BLaER1 (cell line): ENCODE measurements around the gene MORC1.
A peak's percentile ranks its signal among the peaks of the same experiment; 100 is the strongest.
"Not testable (repeated sequence)": the region's sequence is repeated elsewhere in the genome, so short reads cannot be mapped to it uniquely, and the experiment has no call there.

Experiments
- H3K27ac ChIP-seq: shearing (Covaris generic); formaldehyde crosslinking; 2 replicates; pipeline ENCODE4 v1.8.1; 2022
- H3K27me3 ChIP-seq: shearing (Covaris generic); formaldehyde crosslinking; 2 replicates; pipeline ENCODE4 v1.8.1; 2022
- H3K36me3 ChIP-seq: shearing (Covaris generic); formaldehyde crosslinking; 2 replicates; pipeline ENCODE4 v1.8.1; 2022
- H3K4me1 ChIP-seq: shearing (Covaris generic); formaldehyde crosslinking; 2 replicates; pipeline ENCODE4 v1.8.1; 2022
- H3K4me2 ChIP-seq: shearing (Covaris generic); formaldehyde crosslinking; 2 replicates; pipeline ENCODE4 v1.8.1; 2022
- H3K4me3 ChIP-seq: shearing (Covaris generic); formaldehyde crosslinking; 2 replicates; pipeline ENCODE4 v1.8.1; 2022
- H3K9ac ChIP-seq: shearing (Covaris generic); formaldehyde crosslinking; 2 replicates; pipeline ENCODE4 v1.8.1; 2022
- H3K9me3 ChIP-seq: shearing (Covaris generic); formaldehyde crosslinking; 2 replicates; pipeline ENCODE4 v1.8.1; 2022
- H4K20me1 ChIP-seq: shearing (Covaris generic); formaldehyde crosslinking; 2 replicates; pipeline ENCODE4 v1.8.1; 2022
- Cebpa-rat ChIP-seq: shearing (Covaris generic); IDR thresholded peaks from 2 replicates; pipeline ENCODE4 v1.8.1; 2022

The MORC1 gene

GRCh38 chr3:109114746-109115145 lies 3.2 kb downstream of the MORC1 start:
- H3K4me3 ChIP-seq: no peak overlapping the region
- no peaks in the 10 kb centered on the region for H3K4me1 ChIP-seq
- H3K9ac ChIP-seq: no peak overlapping the region
- H3K4me2 ChIP-seq: no peak overlapping the region
- no peak for TF ChIP-seq Cebpa-rat
- peaks cover 4% of the 10 kb centered on the region; the same call in 1 of the 2 replicates for H3K9me3 ChIP-seq
- no peaks in the 10 kb centered on the region for H3K36me3 ChIP-seq
- no peaks in the 10 kb centered on the region for H4K20me1 ChIP-seq
- no peaks in the 10 kb centered on the region for H3K27me3 ChIP-seq
- H3K27ac ChIP-seq: no peak overlapping the region

GRCh38 chr3:109112946-109113760 lies 4.8 kb downstream of the MORC1 start:
- Histone ChIP-seq H3K4me3 (no peak overlapping the region), H3K4me2 (no peak overlapping the region), H3K36me3 (no peaks in the 10 kb centered on the region), H4K20me1 (no peaks in the 10 kb centered on the region), H3K27ac (no peak overlapping the region), H3K9me3 (peaks cover 3% of the 10 kb centered on the region; the same call in 1 of the 2 replicates), H3K4me1 (no peaks in the 10 kb centered on the region), H3K27me3 (no peaks in the 10 kb centered on the region), H3K9ac (no peak overlapping the region)
- no peak for TF ChIP-seq Cebpa-rat

- no peak for TF ChIP-seq Cebpa-rat
- Histone ChIP-seq H3K4me1 (no peaks in the 10 kb centered on the region), H3K4me2 (no peak overlapping the region), H3K27me3 (no peaks in the 10 kb centered on the region), H3K4me3 (no peak overlapping the region), H3K9ac (no peak overlapping the region), H3K27ac (no peak overlapping the region), H4K20me1 (no peaks in the 10 kb centered on the region), H3K9me3 (no peaks in the 10 kb centered on the region), H3K36me3 (no peaks in the 10 kb centered on the region)
Measured at GRCh38 chr3:109109574-109109973, 8.4 kb downstream of the MORC1 start.

- no peak for TF ChIP-seq Cebpa-rat
- peaks cover 3% of the 10 kb centered on the region for H3K4me1 ChIP-seq
- H4K20me1 ChIP-seq: no peaks in the 10 kb centered on the region
- no peak overlapping the region for H3K9ac ChIP-seq
- H3K4me3 ChIP-seq: no peak overlapping the region
- H3K27ac ChIP-seq: no peak overlapping the region
- H3K9me3 ChIP-seq: no peaks in the 10 kb centered on the region
- no peaks in the 10 kb centered on the region for H3K27me3 ChIP-seq
- H3K36me3 ChIP-seq: no peaks in the 10 kb centered on the region
- H3K4me2 ChIP-seq: no peak overlapping the region
Measured at GRCh38 chr3:109098079-109098644, 19.8 kb downstream of the MORC1 start.

GRCh38 chr3:109095166-109095565 lies 22.8 kb downstream of the MORC1 start:
- Histone ChIP-seq H3K27me3 (no peaks in the 10 kb centered on the region), H3K9ac (no peak overlapping the region), H3K27ac (no peak overlapping the region), H3K9me3 (no peaks in the 10 kb centered on the region), H4K20me1 (no peaks in the 10 kb centered on the region), H3K36me3 (no peaks in the 10 kb centered on the region), H3K4me3 (no peak overlapping the region), H3K4me2 (no peak overlapping the region), H3K4me1 (no peaks in the 10 kb centered on the region)
- no peak for TF ChIP-seq Cebpa-rat

- no peak for TF ChIP-seq Cebpa-rat
- H3K9me3 ChIP-seq: no peaks in the 10 kb centered on the region
Measured at GRCh38 chr3:109093561-109093960, 24.4 kb downstream of the MORC1 start.

GRCh38 chr3:109091846-109092245 lies 26.1 kb downstream of the MORC1 start:
- no peaks in the 10 kb centered on the region for H4K20me1 ChIP-seq
- H3K4me3 ChIP-seq: no peak overlapping the region
- H3K4me1 ChIP-seq: no peaks in the 10 kb centered on the region
- no peak overlapping the region for H3K9ac ChIP-seq
- no peaks in the 10 kb centered on the region for H3K9me3 ChIP-seq
- H3K36me3 ChIP-seq: no peaks in the 10 kb centered on the region
- H3K27me3 ChIP-seq: no peaks in the 10 kb centered on the region
- no peak overlapping the region for H3K4me2 ChIP-seq
- no peak for TF ChIP-seq Cebpa-rat
- H3K27ac ChIP-seq: no peak overlapping the region

More at GRCh38 chr3:109093561-109093960, 24.4 kb downstream of the MORC1 start:
- Histone ChIP-seq H3K27me3 (no peaks in the 10 kb centered on the region), H3K27ac (no peak overlapping the region), H3K36me3 (no peaks in the 10 kb centered on the region), H4K20me1 (no peaks in the 10 kb centered on the region), H3K4me3 (no peak overlapping the region), H3K4me1 (no peaks in the 10 kb centered on the region), H3K4me2 (no peak overlapping the region), H3K9ac (no peak overlapping the region)

GRCh38 chr3:109089265-109089664 lies 28.7 kb downstream of the MORC1 start:
- no peak overlapping the region for H3K4me3 ChIP-seq
- H3K9me3 ChIP-seq: no peaks in the 10 kb centered on the region
- no peaks in the 10 kb centered on the region for H3K27me3 ChIP-seq
- H3K27ac ChIP-seq: no peak overlapping the region
- H3K4me2 ChIP-seq: no peak overlapping the region
- no peaks in the 10 kb centered on the region for H3K36me3 ChIP-seq
- H3K9ac ChIP-seq: no peak overlapping the region
- no peak for TF ChIP-seq Cebpa-rat
- no peaks in the 10 kb centered on the region for H3K4me1 ChIP-seq
- H4K20me1 ChIP-seq: no peaks in the 10 kb centered on the region

GRCh38 chr3:109081746-109082510 lies 36.0 kb downstream of the MORC1 start:
- Histone ChIP-seq H3K4me3 (no peak overlapping the region), H4K20me1 (no peaks in the 10 kb centered on the region), H3K9me3 (no peaks in the 10 kb centered on the region), H3K9ac (no peak overlapping the region), H3K27me3 (no peaks in the 10 kb centered on the region), H3K27ac (no peak overlapping the region), H3K4me2 (peak overlapping the region; percentile 51), H3K4me1 (peaks cover 7% of the 10 kb centered on the region), H3K36me3 (no peaks in the 10 kb centered on the region)
- TF ChIP-seq Cebpa-rat: no peak

- not testable (repeated sequence) for H3K9me3 ChIP-seq, H3K9ac ChIP-seq, H3K4me2 ChIP-seq, H3K4me1 ChIP-seq, H3K36me3 ChIP-seq, H4K20me1 ChIP-seq, H3K27ac ChIP-seq, H3K4me3 ChIP-seq, H3K27me3 ChIP-seq
Measured at GRCh38 chr3:109080090-109080489, 37.8 kb downstream of the MORC1 start.
